Measurements from ENCODE around the gene PDE3A. TPM values are rescaled to one million over a fixed set of nuclear protein-coding genes. Genes with fewer than 3 reads are reported as not detected.

Gene PDE3A
- polyA plus RNA-seq, 1 of the 3 experiments (the other 2 are of a cell fraction): 0.67 TPM

DNA sequence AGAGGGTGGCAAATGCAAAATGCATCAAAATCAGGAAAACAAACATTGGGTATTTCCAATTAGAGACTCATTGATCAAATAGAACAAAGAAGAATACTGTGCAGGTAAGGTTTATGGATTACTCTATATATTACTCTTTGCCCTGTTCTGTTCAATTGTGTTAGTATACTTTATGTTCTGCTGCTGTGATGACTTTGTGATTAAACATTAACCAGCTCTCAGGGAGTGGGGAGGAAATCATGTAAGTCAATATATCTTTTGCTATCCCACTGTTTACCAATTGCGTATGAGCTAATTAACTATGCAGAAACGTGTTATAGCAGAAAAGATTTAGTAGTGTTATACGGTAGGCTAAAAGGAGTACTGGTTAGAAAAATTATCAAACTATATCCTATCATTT lies 129.4 kb downstream of the PDE3A start:
- Histone ChIP-seq H2AFZ (ENCODE audit: low read depth) (no peak overlapping the region), H4K20me1 (ENCODE audit: insufficient read depth) (no peaks in the 10 kb centered on the region), H3K4me2 (no peak overlapping the region), H3K9me3 (no peaks in the 10 kb centered on the region), H3F3A (replicated peaks; ENCODE audit: insufficient read depth) (peaks cover 30% of the 10 kb centered on the region), H3K4me1 (ENCODE audit: control insufficient read depth in 1 of 2, insufficient read depth in 2 of 2, low read depth in 1 of 2, low read length in 1 of 2) (peaks cover 11 to 13% of the 10 kb centered on the region in 2 experiments; a peak in 2 of 4 replicates), H3K9me2 (no peaks in the 10 kb centered on the region), H3K27me3 (ENCODE audit: insufficient read depth) (no peaks in the 10 kb centered on the region), H3K9ac (no peak overlapping the region), H3K4me3 (ENCODE audit: low read depth in 2 of 2, low read length in 1 of 2) (no peak overlapping the region), H3K36me3 (replicated peaks in 1 of 2; ENCODE audit: control insufficient read depth in 1 of 2, insufficient read depth in 2 of 2, low read length in 1 of 2) (peaks cover 0 to 6% of the 10 kb centered on the region in 2 experiments), H3K79me2 (ENCODE audit: insufficient read depth) (peaks cover 10% of the 10 kb centered on the region), H3K27ac (ENCODE audit: low read depth in 2 of 2, low read length in 1 of 2) (no peak overlapping the region; a peak in 1 of 4 replicates)
- no peak for DNase-seq
- CTCF ChIA-PET: interaction anchor here (0.8 kb wide), 1 partner anchor 26 kb away, joined by 3 read pairs; no protein-coding TSS in a partner anchor
- 68% methylated on average over 3 of the region's 3 CpGs for WGBS (ENCODE audit: low lambda C conversion rate)
- POLR2A ChIA-PET: no interaction called here
- TF ChIP-seq ELF1 (IDR thresholded peaks at IDR 0.05) (no peak), NRF1 (IDR thresholded peaks at IDR 0.05; ENCODE audit: low read depth, low read length) (no peak), IRF3 (IDR thresholded peaks at IDR 0.05; ENCODE audit: low read depth, low read length) (no peak)

DNA sequence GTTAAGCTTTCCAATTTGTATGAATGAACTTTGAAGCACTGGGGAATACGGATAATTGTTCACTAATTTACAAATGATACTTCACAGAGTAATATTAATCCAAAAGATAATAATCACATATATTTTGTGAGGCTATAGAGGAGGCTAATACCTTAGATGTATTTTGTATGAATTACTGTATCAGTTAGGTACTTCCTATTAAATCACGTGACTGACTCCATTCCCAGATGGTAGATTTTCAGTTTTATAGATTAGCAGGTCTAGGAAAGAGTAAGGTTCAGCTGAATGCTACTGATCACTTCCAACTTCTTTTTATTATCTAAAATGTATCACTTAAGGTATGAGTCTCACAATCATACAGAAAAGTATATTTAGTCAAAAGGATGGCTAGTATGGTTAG lies 133.6 kb downstream of the PDE3A start:
- Histone ChIP-seq H2AFZ (ENCODE audit: low read depth) (no peak overlapping the region), H3F3A (replicated peaks; ENCODE audit: insufficient read depth) (peaks cover 12% of the 10 kb centered on the region), H3K27me3 (ENCODE audit: insufficient read depth) (no peaks in the 10 kb centered on the region), H3K9me2 (no peaks in the 10 kb centered on the region), H3K27ac (ENCODE audit: low read depth in 2 of 2, low read length in 1 of 2) (no peak overlapping the region), H4K20me1 (ENCODE audit: insufficient read depth) (no peaks in the 10 kb centered on the region), H3K9ac (no peak overlapping the region), H3K4me2 (no peak overlapping the region), H3K36me3 (replicated peaks in 1 of 2; ENCODE audit: control insufficient read depth in 1 of 2, insufficient read depth in 2 of 2, low read length in 1 of 2) (peaks cover 0 to 6% of the 10 kb centered on the region in 2 experiments), H3K4me1 (ENCODE audit: control insufficient read depth in 1 of 2, insufficient read depth in 2 of 2, low read depth in 1 of 2, low read length in 1 of 2) (peaks cover 2 to 6% of the 10 kb centered on the region in 2 experiments; a peak in 2 of 4 replicates), H3K79me2 (ENCODE audit: insufficient read depth) (peaks cover 1% of the 10 kb centered on the region), H3K9me3 (no peaks in the 10 kb centered on the region), H3K4me3 (ENCODE audit: low read depth in 2 of 2, low read length in 1 of 2) (no peak overlapping the region)
- no peak for DNase-seq
- 93% methylated on average over 2 of the region's 2 CpGs for WGBS (ENCODE audit: low lambda C conversion rate)
- POLR2A ChIA-PET: no interaction called here
- TF ChIP-seq EP300 (IDR thresholded peaks at IDR 0.05; ENCODE audit: borderline replicate concordance in 1 of 2, low read depth in 1 of 2, low read length in 1 of 2) (no peak), SMC3 (IDR thresholded peaks at IDR 0.05; ENCODE audit: low read depth, low read length) (no peak), FOXJ3 (CRISPR knock-in tag; IDR thresholded peaks at IDR 0.05) (no peak)
- CTCF ChIA-PET: no interaction called here

DNA sequence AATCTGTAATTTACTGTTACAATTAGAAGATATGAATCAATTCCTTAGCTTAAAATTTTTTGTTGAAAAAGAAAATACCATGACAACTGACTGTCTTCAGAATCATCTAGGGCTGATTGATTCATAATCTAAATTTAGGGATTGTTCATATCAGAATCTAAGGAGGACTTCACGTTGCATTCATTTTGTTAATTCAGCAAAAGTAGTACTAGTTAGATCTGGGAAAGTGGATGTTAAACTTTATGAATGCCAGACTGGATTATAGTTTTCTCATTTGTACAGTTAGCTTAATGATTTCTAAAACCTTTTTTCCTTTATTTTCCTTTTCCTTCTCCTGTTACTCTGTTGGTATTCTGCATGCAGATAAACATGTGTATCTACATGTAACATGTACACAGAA lies 135.5 kb downstream of the PDE3A start:
- Histone ChIP-seq H3K79me2 (ENCODE audit: insufficient read depth) (peaks cover 6% of the 10 kb centered on the region), H3K9ac (no peak overlapping the region), H3K9me2 (no peaks in the 10 kb centered on the region), H3K27me3 (ENCODE audit: insufficient read depth) (no peaks in the 10 kb centered on the region), H3K27ac (ENCODE audit: low read depth in 2 of 2, low read length in 1 of 2) (peak overlapping the region in 1 of 2 experiments; percentile 65; a peak in 2 of 4 replicates), H3K4me1 (ENCODE audit: control insufficient read depth in 1 of 2, insufficient read depth in 2 of 2, low read depth in 1 of 2, low read length in 1 of 2) (peaks cover 6 to 7% of the 10 kb centered on the region in 2 experiments; a peak in 2 of 4 replicates), H3K4me2 (no peak overlapping the region; the same call in 1 of the 2 replicates), H4K20me1 (ENCODE audit: insufficient read depth) (no peaks in the 10 kb centered on the region), H3K36me3 (replicated peaks in 1 of 2; ENCODE audit: control insufficient read depth in 1 of 2, insufficient read depth in 2 of 2, low read length in 1 of 2) (peaks cover 0 to 6% of the 10 kb centered on the region in 2 experiments), H3K9me3 (no peaks in the 10 kb centered on the region), H3K4me3 (ENCODE audit: low read depth in 2 of 2, low read length in 1 of 2) (no peak overlapping the region), H3F3A (replicated peaks; ENCODE audit: insufficient read depth) (peaks cover 12% of the 10 kb centered on the region), H2AFZ (ENCODE audit: low read depth) (no peak overlapping the region)
- WGBS (ENCODE audit: low lambda C conversion rate): 62% methylated on average over 1 of the region's 1 CpG
- ChIA-PET POLR2A (interaction anchor here (0.5 kb wide), 1 partner anchor 1272 kb away, joined by 6 read pairs; no protein-coding TSS in a partner anchor), CTCF (interaction anchor here (0.6 to 2.3 kb wide), 3 partner anchors 45 to 588 kb away, joined by 3 to 8 read pairs (median 3); no protein-coding TSS in a partner anchor)
- no peak for DNase-seq
- no peak for TF ChIP-seq GATA2 (CRISPR knock-in tag; IDR thresholded peaks at IDR 0.05)
- TF ChIP-seq EP300 (IDR thresholded peaks at IDR 0.05; ENCODE audit: borderline replicate concordance in 1 of 2, low read depth in 1 of 2, low read length in 1 of 2): no peak
- no peak for TF ChIP-seq USF1 (IDR thresholded peaks at IDR 0.05; ENCODE audit: borderline replicate concordance, low read depth)
- no peak for TF ChIP-seq FOXJ3 (CRISPR knock-in tag; IDR thresholded peaks at IDR 0.05)
- TF ChIP-seq, protein P1, sequence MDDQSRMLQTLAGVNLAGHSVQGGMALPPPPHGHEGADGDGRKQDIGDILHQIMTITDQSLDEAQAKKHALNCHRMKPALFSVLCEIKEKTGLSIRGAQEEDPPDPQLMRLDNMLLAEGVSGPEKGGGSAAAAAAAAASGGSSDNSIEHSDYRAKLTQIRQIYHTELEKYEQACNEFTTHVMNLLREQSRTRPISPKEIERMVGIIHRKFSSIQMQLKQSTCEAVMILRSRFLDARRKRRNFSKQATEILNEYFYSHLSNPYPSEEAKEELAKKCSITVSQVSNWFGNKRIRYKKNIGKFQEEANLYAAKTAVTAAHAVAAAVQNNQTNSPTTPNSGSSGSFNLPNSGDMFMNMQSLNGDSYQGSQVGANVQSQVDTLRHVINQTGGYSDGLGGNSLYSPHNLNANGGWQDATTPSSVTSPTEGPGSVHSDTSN (IDR thresholded peaks at IDR 0.05): no peak
- no peak for TF ChIP-seq USF2 (IDR thresholded peaks at IDR 0.05; ENCODE audit: borderline replicate concordance, low read depth, low read length)
- TF ChIP-seq POLR2AphosphoS5 (IDR thresholded peaks at IDR 0.05; ENCODE audit: low read depth, low read length): no peak
- no peak for TF ChIP-seq SMC3 (IDR thresholded peaks at IDR 0.05; ENCODE audit: low read depth, low read length)
- TF ChIP-seq ELF1 (IDR thresholded peaks at IDR 0.05): no peak
- no peak for TF ChIP-seq EZH2phosphoT487 (IDR thresholded peaks at IDR 0.05; ENCODE audit: borderline replicate concordance, low read depth)
- no peak for TF ChIP-seq MXI1 (IDR thresholded peaks at IDR 0.05; ENCODE audit: low read depth, low read length)
- no peak for TF ChIP-seq TCF12 (IDR thresholded peaks at IDR 0.05)
- no peak for TF ChIP-seq RFX5 (IDR thresholded peaks at IDR 0.05; ENCODE audit: low read length)
- TF ChIP-seq RXRA (IDR thresholded peaks at IDR 0.05; ENCODE audit: borderline replicate concordance, low read depth): no peak

Measured in SK-N-SH (cell line).